NCI-H128 (cell line): ENCODE measurements around the gene FARS2.

Source experiments
- DNase-seq: peaks from one replicate; lab custom pipeline; 2025; ENCODE audit not compliant: unreplicated experiment; lab: John Stamatoyannopoulos, UW

The FARS2 gene

GRCh38 chr6:5817869-5818268 lies 556.6 kb downstream of the FARS2 start:
- no peak for DNase-seq

GRCh38 chr6:5818959-5819358 lies 557.6 kb downstream of the FARS2 start:
- no peak for DNase-seq
